PFSK-1 (cell line): ENCODE results near the gene NPPC.

Experiments used
- FOXP2 ChIP-seq: optimal IDR thresholded peaks from 2 replicates; pipeline ENCODE3; 2011; ENCODE audit warnings: borderline replicate concordance, control low read depth, inconsistent platforms; ENCODE audit not compliant: insufficient read depth; ENCODE audit errors: extremely low read length, extremely low read depth
- POLR2AphosphoS5 ChIP-seq: IDR thresholded peaks from 2 replicates; pipeline ENCODE4 v1.6.1; 2012; ENCODE audit warnings: low read depth, mild to moderate bottlenecking, control low read depth, low read length, moderate library complexity
- REST ChIP-seq, 2 experiments: IDR thresholded peaks; 2 replicates each; pipeline versions ENCODE4 v1.6.1 to v1.8.0; 2011 to 2012; ENCODE audit warnings: low read depth in 2 of 2, low read length in 2 of 2, control low read depth in 1 of 2, inconsistent platforms in 1 of 2, mild to moderate bottlenecking in 1 of 2, moderate library complexity in 1 of 2; ENCODE audit not compliant: insufficient read depth in 1 of 2
- SIN3A ChIP-seq: IDR thresholded peaks from 2 replicates; pipeline ENCODE4 v1.6.1; 2012; ENCODE audit warnings: mild to moderate bottlenecking, low read length, moderate library complexity, borderline replicate concordance; ENCODE audit not compliant: insufficient read depth
- TAF1 ChIP-seq: IDR thresholded peaks from 2 replicates; pipeline ENCODE4 v1.6.1; 2012; ENCODE audit warnings: low read length, control low read depth, borderline replicate concordance; ENCODE audit not compliant: insufficient read depth

NPPC gene

GRCh38 chr2:231942180-231942579, 16.0 kb upstream of the NPPC start:
- no peak for TF ChIP-seq SIN3A
- no peak for TF ChIP-seq TAF1
- no peak for TF ChIP-seq POLR2AphosphoS5
- no peak for TF ChIP-seq REST (IDR thresholded peaks at IDR 0.05; ENCODE audit: insufficient read depth in 1 of 2, low read depth in 2 of 2, low read length in 2 of 2)
- TF ChIP-seq FOXP2 = no peak

DNA sequence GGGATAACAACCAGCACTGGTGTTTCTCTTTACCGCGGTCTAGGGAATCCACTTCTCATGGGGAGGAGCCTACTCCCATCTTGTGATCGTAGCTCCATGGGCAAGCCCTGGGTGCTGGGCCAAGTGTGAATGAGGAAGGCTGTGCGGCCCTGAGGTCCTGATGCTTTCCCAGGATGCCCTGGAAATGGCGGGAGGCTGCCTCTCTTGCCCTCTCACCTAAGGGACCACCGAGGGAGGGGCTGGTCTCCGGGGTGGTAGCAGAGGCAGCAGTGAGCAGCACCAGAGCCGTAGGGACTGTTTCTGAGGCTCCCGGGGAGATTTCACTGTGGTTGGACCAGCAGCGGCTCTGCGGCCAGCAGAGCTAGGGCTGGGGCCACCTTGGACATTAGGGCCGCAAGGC, 15.5 kb upstream of the NPPC start:
- TF ChIP-seq TAF1 = no peak
- TF ChIP-seq POLR2AphosphoS5 = no peak
- no peak for TF ChIP-seq SIN3A
- TF ChIP-seq REST (IDR thresholded peaks at IDR 0.05; ENCODE audit: insufficient read depth in 1 of 2, low read depth in 2 of 2, low read length in 2 of 2) = no peak
- TF ChIP-seq FOXP2 = no peak

- TF ChIP-seq FOXP2 (no peak), SIN3A (no peak), TAF1 (no peak), REST (IDR thresholded peaks at IDR 0.05; ENCODE audit: insufficient read depth in 1 of 2, low read depth in 2 of 2, low read length in 2 of 2) (no peak), POLR2AphosphoS5 (no peak)
Measured at GRCh38 chr2:231940795-231941194, 14.6 kb upstream of the NPPC start.

DNA sequence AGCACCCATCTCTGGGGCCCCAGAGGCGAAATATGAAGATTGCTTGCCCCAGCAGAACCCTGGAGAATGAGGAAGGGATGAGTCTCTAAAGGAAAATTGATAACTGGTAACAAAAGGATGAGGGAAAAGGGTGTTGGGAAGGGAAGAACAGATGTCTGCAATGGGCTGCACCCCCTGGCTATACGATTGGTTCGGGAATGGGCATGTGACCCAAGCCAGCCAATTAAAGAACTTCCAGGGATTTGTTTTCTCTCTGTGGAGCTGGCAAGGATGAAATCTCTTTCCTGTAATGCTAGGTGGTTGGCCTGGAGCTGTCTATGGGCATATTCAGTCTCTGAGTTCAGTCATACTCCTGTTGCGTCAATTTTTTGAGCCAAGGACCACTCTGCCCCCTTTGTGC, 12.8 kb upstream of the NPPC start:
- no peak for TF ChIP-seq SIN3A
- TF ChIP-seq FOXP2 = no peak
- no peak for TF ChIP-seq REST (IDR thresholded peaks at IDR 0.05; ENCODE audit: insufficient read depth in 1 of 2, low read depth in 2 of 2, low read length in 2 of 2)
- no peak for TF ChIP-seq TAF1
- TF ChIP-seq POLR2AphosphoS5 = no peak

GRCh38 chr2:231937057-231937456, 10.9 kb upstream of the NPPC start:
- TF ChIP-seq FOXP2 (no peak), SIN3A (no peak), REST (IDR thresholded peaks at IDR 0.05; ENCODE audit: insufficient read depth in 1 of 2, low read depth in 2 of 2, low read length in 2 of 2) (no peak), POLR2AphosphoS5 (no peak), TAF1 (no peak)
